ENCODE data around the gene POLR1D.

Gene POLR1D

GRCh38 chr13:27621366-27622101 is at the start of gene POLR1D:
TSS of gene POLR1D (plus strand) at chr13:27621892. CDS start at chr13:27621984, 92 bp downstream.
- DNase-seq (ENCODE audit: low spot score) = peak; percentile 94

GRCh38 chr13:27572234-27572901 is 49.3 kb upstream of the POLR1D start:
- DNase-seq (ENCODE audit: low spot score) = no peak

GRCh38 chr13:27573265-27573664 is 48.4 kb upstream of the POLR1D start:
- DNase-seq (ENCODE audit: low spot score) = no peak

GRCh38 chr13:27574661-27575060 is 47.0 kb upstream of the POLR1D start:
- no peak for DNase-seq (ENCODE audit: low spot score)

GRCh38 chr13:27578121-27579030 is 43.3 kb upstream of the POLR1D start:
- peak; percentile 40 for DNase-seq (ENCODE audit: low spot score)

- DNase-seq (ENCODE audit: low spot score) = peak; percentile 14
Observed at GRCh38 chr13:27583645-27584044, 38.0 kb upstream of the POLR1D start.

- no peak for DNase-seq (ENCODE audit: low spot score)
Observed at GRCh38 chr13:27587095-27587746, 34.5 kb upstream of the POLR1D start.

- DNase-seq (ENCODE audit: low spot score) = no peak
Observed at GRCh38 chr13:27588405-27588804, 33.3 kb upstream of the POLR1D start.

GRCh38 chr13:27592865-27593264 is 28.8 kb upstream of the POLR1D start:
- DNase-seq (ENCODE audit: low spot score) = no peak

GRCh38 chr13:27593267-27593666 is 28.4 kb upstream of the POLR1D start:
- no peak for DNase-seq (ENCODE audit: low spot score)

GRCh38 chr13:27595055-27595811 is 26.5 kb upstream of the POLR1D start:
- DNase-seq (ENCODE audit: low spot score) = no peak

- no peak for DNase-seq (ENCODE audit: low spot score)
Observed at GRCh38 chr13:27599096-27599495, 22.6 kb upstream of the POLR1D start.

- peak; percentile 70 for DNase-seq (ENCODE audit: low spot score)
Observed at GRCh38 chr13:27599845-27600553, 21.7 kb upstream of the POLR1D start.

GRCh38 chr13:27600711-27601110 is 21.0 kb upstream of the POLR1D start:
- no peak for DNase-seq (ENCODE audit: low spot score)

GRCh38 chr13:27601208-27601607 is 20.5 kb upstream of the POLR1D start:
- no peak for DNase-seq (ENCODE audit: low spot score)

GRCh38 chr13:27601803-27602202 is 19.9 kb upstream of the POLR1D start:
- no peak for DNase-seq (ENCODE audit: low spot score)

- DNase-seq (ENCODE audit: low spot score) = no peak
Observed at GRCh38 chr13:27605099-27605498, 16.6 kb upstream of the POLR1D start.

- no peak for DNase-seq (ENCODE audit: low spot score)
Observed at GRCh38 chr13:27605610-27606200, 16.0 kb upstream of the POLR1D start.

- peak; percentile 50 for DNase-seq (ENCODE audit: low spot score)
Observed at GRCh38 chr13:27607125-27607524, 14.6 kb upstream of the POLR1D start.

GRCh38 chr13:27613628-27614027 is 8.1 kb upstream of the POLR1D start:
- no peak for DNase-seq (ENCODE audit: low spot score)

Data from AG20443 (cell line).